Heart left ventricle (tissue), 16 donors: ENCODE data around the gene GOT1. TPM values are rescaled to one million over a fixed set of nuclear protein-coding genes. Genes with fewer than 3 reads are reported as not detected.

ENCODE experiments used
- ATAC-seq, 4 donors: fragments of 200-7000 bp; cut with Tn5 transposase; one replicate each; pipeline ENCODE4 v1.9.1; 2020 to 2022; ENCODE audit warnings: moderate library complexity in 4 of 4, mild to moderate bottlenecking in 3 of 4, moderate number of reproducible peaks in 1 of 4
- DNase-seq, 5 donors: peaks; one replicate each; pipeline ENCODE4 v3.0.0-alpha.2; 2020
- H3K27ac ChIP-seq, 12 donors: fragments of 200-600 bp; sonication (generic) in 4 of 12; one replicate each; pipeline versions ENCODE4 v1.5.0 to v1.8.0; 2016 to 2022; ENCODE audit warnings: mild to moderate bottlenecking in 2 of 12
- H3K27me3 ChIP-seq, 9 donors: fragments of 200-600 bp; sonication (generic) in 2 of 9; one replicate each; pipeline versions ENCODE4 v1.5.1 to v1.8.0; 2016 to 2022; ENCODE audit warnings: mild to moderate bottlenecking in 3 of 9
- H3K36me3 ChIP-seq, 9 donors: fragments of 200-600 bp; sonication (generic) in 2 of 9; one replicate each; pipeline versions ENCODE4 v1.5.0 to v1.8.0; 2018 to 2022; ENCODE audit warnings: mild to moderate bottlenecking in 2 of 9
- H3K4me1 ChIP-seq, 12 donors: fragments of 200-600 bp; sonication (generic) in 4 of 12; one replicate each; pipeline versions ENCODE4 v1.5.0 to v1.8.0; 2016 to 2022; ENCODE audit warnings: mild to moderate bottlenecking in 3 of 12
- H3K4me3 ChIP-seq, 12 donors: fragments of 200-600 bp; sonication (generic) in 4 of 12; one replicate each; pipeline versions ENCODE4 v1.5.0 to v1.8.0; 2017 to 2022; ENCODE audit warnings: mild to moderate bottlenecking in 9 of 12, moderate library complexity in 4 of 12
- H3K9me3 ChIP-seq, 12 donors: fragments of 200-600 bp; sonication (generic) in 4 of 12; one replicate each; pipeline versions ENCODE4 v1.5.0 to v1.8.0; 2016 to 2022; ENCODE audit warnings: mild to moderate bottlenecking in 1 of 12
- CTCF ChIP-seq, 12 donors: fragments of 200-600 bp; sonication (generic) in 4 of 12; IDR thresholded peaks; one replicate each; pipeline versions ENCODE4 v1.5.0 to v1.8.0; 2018 to 2022; ENCODE audit warnings: antibody characterized with exemption in 12 of 12, mild to moderate bottlenecking in 5 of 12
- POLR2A ChIP-seq, 2 donors: fragments of 450-650 bp; IDR thresholded peaks; one replicate each; pipeline ENCODE4 v1.6.1; 2017; ENCODE audit warnings: antibody characterized with exemption in 2 of 2, mild to moderate bottlenecking in 2 of 2, moderate library complexity in 2 of 2
- WGBS, 4 donors: extraction: QIAGEN DNeasy Blood & Tissue Kit in 2 of 4; methylation state at CpG; one replicate each; pipeline versions ENCODE4 v1.1.5 to v1.1.7; 2013 to 2018; 5-methylcytosine and 5-hydroxymethylcytosine counted together
- intact Hi-C, 10 donors: fragments of 100-400 bp; cut with DNase I; formaldehyde crosslinking; loops; one replicate each; pipeline versions ENCODE4 v1.11.1 to v1.14.2; 2022
- polyA plus RNA-seq, 2 donors: library from polyadenylated mRNA; stranded (reverse); fragments of 200-250 nt; gene quantifications; one replicate each; pipeline ENCODE4 v1.2.3, GENCODE V29; 2013
- total RNA-seq, 9 donors: library from RNA; depleted of rRNA in 2 of 9; stranded (reverse); fragments of >200 nt in 2 of 9; fragmentation: NEBNext Ultra II Directional in 3 of 9; extraction: Animal tissue kit (Norgen Biotek cat#: 25700) in 3 of 9; gene quantifications; one replicate each; pipeline versions ENCODE4 v1.1.0 to v1.2.4, GENCODE V29; 2016 to 2023
- donor health status: ischemic (EF 13 %, LVEDD 7.1; RV severe dilation, severe dysfunction).
- donor health status: healthy with polysubstance abuse.
- donor health status: DM: no; HTN: yes; CAD: no.
- donor health status: DM: no; HTN: no; CAD: no.
- donor health status: ischemic (EF 25% LVEDD 6.9; RV normal size, moderate dysfunction).
- donor health status: ischemic (EF 25% LVEDD 5.7; RV mildly dilated, moderate dysfunction).
- donor health status: healthy.
- donor health status: DM: yes; HTN: yes; CAD: no.
- donor health status: ischemic (EF 35%, LVEDD 5.7; RV mildly dilated, moderate dysfunction).
- donor health status: nonischemic (EF 11% LVEDD 7.7; RV severe dilation, severe dysfunction).
- donor health status: DM: yes; HTN: yes; CAD: no.
- donor health status: PGD.
- donor health status: ischemic (EF 29% LVEDD 5.4; RV normal size, mild dysfunction).
- donor health status: nonischemic (EF 23%, LVEDD 6.1; RV moderate dilation, normal function).

GOT1 gene
- total and polyA plus RNA-seq, 11 donors, result 259 to 815 (median 505) TPM

GRCh38 chr10:99451499-99451788 is 21.0 kb upstream of the GOT1 start:
- DNase-seq (no peak), ATAC-seq (no peak)
- peaks cover 0 to 3% (median 0%) of the 10 kb centered on the region in 12 donors for H3K4me1 ChIP-seq
- no peak for TF ChIP-seq POLR2A (IDR thresholded peaks at IDR 0.05)
- no peak for TF ChIP-seq CTCF (IDR thresholded peaks at IDR 0.05)
- H3K9me3 ChIP-seq, result no peaks in the 10 kb centered on the region
- 22 to 32% (median 25%) methylated on average over 5 of the region's 5 CpGs for WGBS, 4 donors
- H3K27me3 ChIP-seq, result peaks cover 0 to 63% (median 4%) of the 10 kb centered on the region in 9 donors
- H3K27ac ChIP-seq, result no peak overlapping the region
- intact Hi-C loops, result loop anchor here in 1 of 10 donors (10.0 kb wide), 1 partner anchor 93 kb away; no protein-coding TSS in a partner anchor
- H3K4me3 ChIP-seq, result no peak overlapping the region
- H3K36me3 ChIP-seq, result no peaks in the 10 kb centered on the region

GRCh38 chr10:99450624-99451498 is 20.4 kb upstream of the GOT1 start:
- 18 to 40% (median 27%) methylated on average over 6 of the region's 6 CpGs for WGBS, 4 donors
- DNase-seq, result no peak
- H3K4me1 ChIP-seq, result peaks cover 0 to 3% (median 0%) of the 10 kb centered on the region in 12 donors
- peak in 2 of 4 donors; percentile 50 to 54 for ATAC-seq
- no peak overlapping the region for H3K4me3 ChIP-seq
- intact Hi-C loops, result loop anchor here in 1 of 10 donors (10.0 kb wide), 1 partner anchor 94 kb away; no protein-coding TSS in a partner anchor
- H3K36me3 ChIP-seq, result no peaks in the 10 kb centered on the region
- H3K9me3 ChIP-seq, result no peaks in the 10 kb centered on the region
- no peak overlapping the region for H3K27ac ChIP-seq
- TF ChIP-seq CTCF (IDR thresholded peaks at IDR 0.05), result no peak
- TF ChIP-seq POLR2A (IDR thresholded peaks at IDR 0.05), result no peak
- H3K27me3 ChIP-seq, result peaks cover 0 to 57% (median 4%) of the 10 kb centered on the region in 9 donors

GRCh38 chr10:99450156-99450555 is 19.7 kb upstream of the GOT1 start:
- no peak overlapping the region for H3K27ac ChIP-seq
- no peak for DNase-seq
- no peak for ATAC-seq
- H3K4me3 ChIP-seq, result no peak overlapping the region
- peaks cover 0 to 3% (median 0%) of the 10 kb centered on the region in 12 donors for H3K4me1 ChIP-seq
- H3K9me3 ChIP-seq, result no peaks in the 10 kb centered on the region
- no peaks in the 10 kb centered on the region for H3K36me3 ChIP-seq
- intact Hi-C loops, result loop anchor here in 1 of 10 donors (10.0 kb wide), 1 partner anchor 95 kb away; no protein-coding TSS in a partner anchor
- TF ChIP-seq CTCF (IDR thresholded peaks at IDR 0.05) (no peak), POLR2A (IDR thresholded peaks at IDR 0.05) (no peak)
- peaks cover 0 to 50% (median 4%) of the 10 kb centered on the region in 9 donors for H3K27me3 ChIP-seq
- WGBS, 4 donors, result 56 to 74% (median 64%) methylated on average over 5 of the region's 5 CpGs

- H3K4me3 ChIP-seq, result no peak overlapping the region
- no peaks in the 10 kb centered on the region for H3K36me3 ChIP-seq
- TF ChIP-seq POLR2A (IDR thresholded peaks at IDR 0.05) (no peak), CTCF (IDR thresholded peaks at IDR 0.05) (no peak)
- no peak overlapping the region for H3K27ac ChIP-seq
- ATAC-seq (no peak), DNase-seq (no peak)
- H3K9me3 ChIP-seq, result no peaks in the 10 kb centered on the region
- H3K27me3 ChIP-seq, result peaks cover 0 to 45% (median 0%) of the 10 kb centered on the region in 9 donors
- intact Hi-C loops, result loop anchor here in 1 of 10 donors (5.0 kb wide), 1 partner anchor 148 kb away; no protein-coding TSS in a partner anchor
- peaks cover 0 to 3% (median 0%) of the 10 kb centered on the region in 12 donors for H3K4me1 ChIP-seq
- 67 to 74% (median 71%) methylated on average over 3 of the region's 3 CpGs for WGBS, 4 donors
Observed at GRCh38 chr10:99449023-99449422, 18.6 kb upstream of the GOT1 start.
